Measurements from ENCODE around the gene BTBD7. TPM values are rescaled to one million over a fixed set of nuclear protein-coding genes. Genes with fewer than 3 reads are reported as not detected.

BTBD7 gene
- total RNA-seq, 2 experiments from 2014 or later, result 7.7 to 9.9 TPM

Other genes starting within 250 kb of the BTBD7 start
- 10 to 100 TPM; 28.1 to 35.2 TPM for gene ITPK1, start 217.1 kb downstream of the BTBD7 start, total RNA-seq
- gene MOAP1, start 148.1 kb downstream of the BTBD7 start, total RNA-seq, result 10 to 100 TPM; 14.2 to 14.8 TPM
- 10 to 100 TPM; 12.0 to 12.4 TPM for gene LYSET, start 147.7 kb downstream of the BTBD7 start, total RNA-seq
- gene GON7, start 126.0 kb downstream of the BTBD7 start, total RNA-seq, result 10 to 100 TPM; 12.4 to 12.5 TPM
- gene UBR7, start 125.8 kb downstream of the BTBD7 start, total RNA-seq, result 10 to 100 TPM; 48.0 to 51.6 TPM
- not detected for gene COX8C, start 14.1 kb upstream of the BTBD7 start, total RNA-seq
- gene UNC79, start 97.9 kb upstream of the BTBD7 start, total RNA-seq, result under 1 TPM in 1 of 2 experiments, not detected in 1; 0.05 TPM

Measured in activated CD4-positive, alpha-beta memory T cell treated with anti-CD3 and anti-CD28 coated beads for 36 hours (primary cell).